Mucosa of gallbladder (tissue), 1 donor: ENCODE results near the gene GPR156. TPM values are rescaled to one million over a fixed set of nuclear protein-coding genes. Genes with fewer than 3 reads are reported as not detected.

ENCODE experiments used
- DNase-seq: peaks from one replicate; pipeline ENCODE4 v3.0.0-alpha.2; 2020; ENCODE audit warnings: low spot score
- total RNA-seq: library from RNA; stranded (reverse); gene quantifications from one replicate; pipeline ENCODE4 v1.2.1, GENCODE V29; 2021
- donor health status: DM: no; HTN: no; CAD: no.

The GPR156 gene
- total RNA-seq, 1 donor from 2014 or later, result 0.20 TPM

DNA sequence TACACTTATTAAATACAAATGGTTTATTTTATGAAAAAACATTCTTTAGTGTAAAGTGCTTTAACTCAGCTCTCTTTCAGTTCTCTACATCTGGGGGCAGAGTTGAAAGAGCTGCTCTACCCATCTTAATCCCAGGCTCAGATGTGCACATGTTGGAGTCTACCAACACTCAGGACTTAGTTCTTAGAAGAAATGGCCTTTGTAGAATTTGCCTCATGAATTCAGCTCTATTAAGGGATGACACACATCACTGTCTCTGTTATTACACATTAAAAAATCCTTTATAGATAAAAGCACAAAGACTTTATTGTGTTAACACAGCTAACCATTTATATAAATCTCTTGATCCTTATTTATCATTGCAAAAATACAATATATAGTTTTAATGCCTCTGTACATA lies 159.0 kb downstream of the GPR156 start:
- no peak for DNase-seq

DNA sequence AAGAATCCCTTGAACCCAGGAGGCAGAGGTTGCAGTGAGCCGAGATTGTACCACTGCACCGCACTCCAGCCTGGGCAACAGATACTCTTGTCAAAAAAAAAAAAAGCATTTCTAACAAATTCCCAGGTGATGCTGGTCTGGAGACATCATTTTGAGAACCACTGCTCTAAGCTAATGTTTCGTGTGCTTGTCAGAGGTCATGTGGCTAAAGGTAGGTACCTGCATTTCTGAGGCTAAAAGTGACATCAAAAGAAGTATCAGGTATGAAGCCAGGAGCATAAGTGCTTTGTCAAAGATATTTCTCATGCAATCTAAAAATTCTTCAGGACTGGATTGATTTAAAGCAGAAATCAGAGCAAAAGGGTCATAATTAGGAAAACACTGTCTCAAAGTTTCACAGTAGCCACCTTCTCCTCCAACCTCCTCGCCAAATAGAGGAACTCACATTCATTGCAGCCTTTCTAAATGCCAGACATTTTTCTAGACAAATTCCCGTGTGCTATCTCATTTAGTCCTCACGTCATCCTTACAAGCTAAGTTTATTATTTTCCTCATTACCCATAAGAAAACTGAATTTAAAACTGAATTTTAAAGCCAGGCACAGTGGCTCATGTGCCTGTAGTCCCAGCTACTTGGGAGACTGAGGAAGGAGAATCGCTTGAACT lies 165.0 kb downstream of the GPR156 start:
- no peak for DNase-seq

Other genes with a start within 250 kb of the GPR156 start
- 44.7 TPM for gene GSK3B, start 190.8 kb downstream of the GPR156 start, total RNA-seq
- gene LRRC58, start 64.1 kb upstream of the GPR156 start, total RNA-seq, result 16.6 TPM
- gene FSTL1, start 165.8 kb upstream of the GPR156 start, total RNA-seq, result 294 TPM